Measurements from ENCODE around the gene SUGCT.

SUGCT gene

GRCh38 chr7:40749877-40750276 is 615.1 kb downstream of the SUGCT start:
- DNase-seq, result no peak

DNA sequence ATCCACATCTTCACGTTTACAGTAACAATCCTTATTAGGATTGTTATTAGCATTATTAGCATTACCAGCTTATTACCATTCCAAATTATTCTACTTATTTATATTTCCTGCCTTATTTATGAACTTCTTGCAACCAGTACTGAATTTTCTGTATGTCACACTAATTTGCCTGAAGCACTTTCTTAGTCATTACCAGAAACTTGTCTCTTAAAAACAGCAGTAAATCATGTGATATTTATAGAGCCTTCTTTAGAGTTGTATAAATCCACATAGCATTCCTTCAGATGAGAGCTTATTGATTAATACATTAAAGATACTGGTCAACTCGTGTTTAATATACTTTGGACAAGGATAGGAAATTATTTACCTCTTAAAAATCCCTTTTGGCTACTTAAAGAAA is 618.6 kb downstream of the SUGCT start:
- DNase-seq, result no peak

DNA sequence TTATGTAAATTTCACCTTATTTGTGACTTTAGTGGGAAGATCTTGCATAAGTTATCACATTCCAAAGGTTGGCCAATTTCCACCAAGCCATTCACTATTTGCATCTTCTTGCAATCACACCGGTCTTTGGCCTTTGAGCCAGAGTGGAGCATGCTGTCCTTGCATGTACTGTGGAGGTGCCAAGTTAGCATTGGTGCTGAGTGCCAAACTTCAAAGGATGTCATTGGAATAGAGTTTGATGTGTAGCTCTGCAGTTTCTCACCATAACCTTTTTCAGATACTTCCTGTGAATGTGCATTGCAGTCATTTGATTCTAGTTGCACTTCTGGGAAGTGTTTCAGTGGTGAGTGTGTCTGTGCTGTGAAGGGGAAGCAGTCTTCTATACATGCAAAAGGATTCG is 620.6 kb downstream of the SUGCT start:
- DNase-seq, result no peak

DNA sequence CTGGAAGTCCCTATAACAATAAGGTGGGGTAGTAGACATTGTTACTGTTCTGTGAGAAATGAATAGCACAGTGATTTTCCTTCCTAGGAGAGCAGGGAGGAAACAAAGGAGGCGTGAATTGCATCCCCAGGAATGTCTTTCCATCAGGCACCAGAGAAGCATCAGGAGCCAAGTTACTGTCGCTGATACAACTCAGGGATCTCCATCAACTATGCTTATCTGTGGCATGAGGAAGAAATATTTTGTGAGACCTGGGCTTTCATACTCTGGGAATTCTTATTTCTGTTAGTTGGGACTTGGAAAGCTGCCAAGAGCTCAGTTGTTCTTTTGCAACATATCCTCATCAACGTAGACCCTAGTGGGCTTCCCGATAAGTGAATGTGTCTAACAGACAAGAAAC is 622.3 kb downstream of the SUGCT start:
- DNase-seq, result no peak

- no peak for DNase-seq
These were observed 623.8 kb downstream of the SUGCT start for GRCh38 chr7:40758590-40758989.

DNA sequence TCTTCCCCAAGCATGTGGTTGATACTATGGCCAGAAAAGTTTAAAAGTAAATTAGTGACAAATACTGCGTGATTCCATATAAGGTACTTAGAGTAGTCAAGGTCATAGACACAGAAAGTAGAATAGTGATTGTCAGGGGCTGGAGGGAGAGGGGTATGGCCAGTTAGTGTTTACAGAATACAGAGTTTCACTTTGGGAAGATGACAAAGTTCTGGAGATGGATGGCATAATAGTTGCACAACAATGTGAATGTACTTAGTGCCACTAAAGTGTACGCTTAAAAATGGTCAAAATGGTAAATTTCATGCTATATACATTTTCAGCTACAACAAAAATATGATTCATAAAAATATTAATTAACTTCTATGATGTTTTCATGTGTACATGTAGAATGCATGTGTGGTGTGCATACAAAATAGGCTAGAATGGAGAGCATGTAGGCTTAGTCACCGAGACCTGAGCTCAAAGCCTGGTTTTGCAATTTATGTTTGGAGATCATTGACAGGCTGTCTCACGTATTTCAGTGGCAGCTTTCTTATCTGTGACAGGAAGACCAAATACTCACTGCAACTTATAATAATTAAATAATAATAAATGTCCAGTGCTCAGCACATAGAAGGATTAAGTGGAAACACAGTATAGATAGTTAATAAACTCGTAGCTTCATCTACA is 625.6 kb downstream of the SUGCT start:
- no peak for DNase-seq

- DNase-seq, result no peak
These were observed 626.2 kb downstream of the SUGCT start for GRCh38 chr7:40760987-40761386.

GRCh38 chr7:40761762-40762560 is 627.2 kb downstream of the SUGCT start:
- DNase-seq, result no peak

- DNase-seq, result no peak
These were observed 628.8 kb downstream of the SUGCT start for GRCh38 chr7:40763319-40764287.

GRCh38 chr7:40765639-40766038 is 630.8 kb downstream of the SUGCT start:
- no peak for DNase-seq

GRCh38 chr7:40772096-40772495 is 637.3 kb downstream of the SUGCT start:
- DNase-seq, result no peak

GRCh38 chr7:40773656-40774055 is 638.9 kb downstream of the SUGCT start:
- DNase-seq, result no peak

DNA sequence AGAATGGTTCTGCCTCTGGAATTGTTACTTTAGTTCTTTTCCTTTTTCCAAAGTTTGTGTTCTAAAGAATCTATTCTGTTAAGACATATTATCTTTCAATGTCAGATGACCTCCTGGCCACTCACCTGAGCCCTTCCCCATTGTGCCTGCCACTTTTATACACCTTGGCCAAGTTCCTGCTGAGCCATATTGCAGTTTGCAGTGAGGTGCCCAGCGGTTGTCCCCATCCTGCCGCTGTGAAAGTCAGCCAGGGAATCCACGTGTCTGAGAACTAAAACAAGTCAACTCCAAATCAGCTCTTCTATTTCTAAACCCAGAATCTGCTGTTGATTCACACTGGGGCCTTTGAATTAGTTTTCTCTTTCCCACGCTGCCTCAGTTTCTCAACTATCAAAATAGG is 641.1 kb downstream of the SUGCT start:
- DNase-seq, result no peak

DNA sequence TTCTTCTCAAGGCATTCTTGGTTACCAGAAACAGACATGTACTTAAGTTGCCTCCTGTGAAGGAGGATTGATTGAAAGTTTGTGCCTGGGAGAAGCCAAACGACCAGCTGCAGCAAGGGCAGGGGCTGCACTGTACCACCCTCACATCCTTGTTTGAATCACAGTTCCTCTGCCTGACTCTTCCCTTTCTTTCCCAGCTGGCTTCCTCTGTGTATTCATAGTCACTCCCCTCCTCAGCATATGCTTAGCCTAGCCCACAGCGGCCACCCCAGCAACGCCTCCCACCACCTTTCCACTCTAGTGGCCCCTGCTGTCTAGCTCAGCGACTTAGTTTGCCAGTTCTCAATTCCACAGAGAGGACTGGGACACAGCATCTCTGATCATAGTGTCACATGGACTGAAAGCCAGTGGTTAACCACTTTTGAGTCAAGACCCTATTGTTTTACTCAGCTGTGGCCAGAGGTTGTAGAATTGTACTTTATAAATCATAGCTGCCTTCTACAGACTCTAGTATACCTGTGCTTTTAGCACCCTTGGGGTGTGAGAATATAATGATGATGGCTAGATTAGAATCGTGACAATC is 643.0 kb downstream of the SUGCT start:
- no peak for DNase-seq

- no peak for DNase-seq
These were observed 645.7 kb downstream of the SUGCT start for GRCh38 chr7:40780460-40780859.

- DNase-seq, result no peak
These were observed 648.0 kb downstream of the SUGCT start for GRCh38 chr7:40782836-40783235.

- no peak for DNase-seq
These were observed 649.4 kb downstream of the SUGCT start for GRCh38 chr7:40784176-40784575.

GRCh38 chr7:40786909-40787308 is 652.1 kb downstream of the SUGCT start:
- no peak for DNase-seq

DNA sequence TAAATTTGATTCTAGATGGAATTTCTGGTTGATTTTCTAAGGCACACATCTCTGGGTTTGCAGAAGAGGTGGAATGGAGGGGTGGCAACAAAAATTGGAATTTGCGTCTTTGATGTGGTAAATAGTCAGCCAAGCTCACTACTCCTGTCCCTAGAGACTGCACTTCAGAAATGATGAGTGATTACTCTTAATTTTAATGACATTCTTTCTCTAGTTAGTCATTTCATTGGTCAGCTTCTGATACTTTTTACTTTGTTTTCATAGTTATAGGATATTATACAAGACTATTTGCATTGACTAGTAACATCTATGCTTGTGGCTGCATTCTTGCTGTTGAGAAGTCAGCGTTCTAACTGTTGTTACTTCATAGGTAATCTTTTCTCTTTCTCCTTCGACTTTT is 658.3 kb downstream of the SUGCT start:
- DNase-seq, result no peak

DNA sequence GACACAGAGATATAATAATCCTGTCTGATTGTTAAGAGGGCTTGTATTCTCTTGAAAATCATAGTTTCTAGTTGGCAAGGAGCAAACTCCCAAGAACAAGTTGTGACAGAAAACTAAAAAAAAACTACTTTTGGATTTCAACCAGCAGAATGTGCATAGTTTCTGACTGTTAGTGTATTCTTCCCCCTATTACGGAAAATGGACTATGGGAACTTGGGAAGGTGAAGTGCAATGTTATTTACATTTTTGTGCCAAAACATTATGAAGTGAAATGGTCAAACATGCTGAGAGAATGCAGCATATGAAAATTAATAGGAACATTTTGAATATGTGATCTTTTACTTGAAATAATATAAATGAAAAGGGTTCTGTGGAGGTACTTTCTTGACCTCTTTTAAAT is 660.8 kb downstream of the SUGCT start:
- DNase-seq, result no peak

DNA sequence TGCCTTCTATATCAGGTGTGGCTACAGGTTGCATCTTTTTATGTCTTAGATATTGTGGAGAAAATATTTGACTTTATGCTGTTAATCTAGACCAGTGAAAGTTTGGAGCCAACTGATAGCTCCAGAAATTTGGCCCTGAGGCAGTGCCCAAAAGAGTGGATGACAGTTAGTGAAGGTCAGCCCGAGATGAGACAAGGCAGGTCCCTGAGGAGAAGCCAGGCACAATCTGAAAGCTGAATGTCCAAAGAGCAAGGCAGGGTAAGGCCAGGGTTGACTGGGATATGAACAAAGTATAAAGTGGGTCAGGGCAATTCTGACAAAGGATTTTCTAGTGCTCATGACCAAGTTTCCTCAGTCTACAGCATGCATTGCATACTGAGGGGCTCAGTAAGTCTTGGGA is 661.9 kb downstream of the SUGCT start:
- no peak for DNase-seq

- no peak for DNase-seq
These were observed 663.8 kb downstream of the SUGCT start for GRCh38 chr7:40798613-40799012.

Data from stimulated activated CD4-positive, alpha-beta T cell treated with anti-CD3 and anti-CD28 coated beads, Interleukin-4, amount 100 ng/mL, for 4 hours (primary cell).